K562 (cell line): ENCODE measurements around the gene ATXN7. TPM values are rescaled to one million over a fixed set of nuclear protein-coding genes. Genes with fewer than 3 reads are reported as not detected.

Source experiments
- BDP1 ChIP-seq: IDR thresholded peaks from 3 replicates; pipeline ENCODE4 v1.6.1; 2011; ENCODE audit not compliant: insufficient read length, insufficient read depth
- ELF1 ChIP-seq: fragments of 200-800 bp; sonication (Bioruptor generic); IDR thresholded peaks from 2 replicates; pipeline ENCODE4 v1.6.1; 2016; ENCODE audit warnings: missing genetic modification characterization, missing compliant biosample characterization
- ETV5 ChIP-seq: sonication (generic); formaldehyde crosslinking; IDR thresholded peaks from 2 replicates; pipeline ENCODE4 v1.4.0; 2020; ENCODE audit warnings: low read depth, mild to moderate bottlenecking, missing genetic modification reagents
- EWSR1 ChIP-seq: fragments of 450-650 bp; IDR thresholded peaks from 2 replicates; pipeline ENCODE4 v1.6.1; 2018; ENCODE audit warnings: borderline replicate concordance, mild to moderate bottlenecking, low read depth, moderate library complexity; ENCODE audit not compliant: partially characterized antibody
- KLF16 ChIP-seq: IDR thresholded peaks from 2 replicates; pipeline ENCODE4 v1.6.1; 2016; ENCODE audit warnings: antibody characterized with exemption
- MAFG ChIP-seq: fragments of 450-650 bp; conservative IDR thresholded peaks from 2 replicates; pipeline ENCODE4 v1.6.1; 2016; ENCODE audit warnings: missing genetic modification characterization, missing compliant biosample characterization
- MAZ ChIP-seq, 2 experiments: fragments of 450-650 bp in 1 of 2; sonication (generic) in 1 of 2; formaldehyde crosslinking; IDR thresholded peaks in 1 of 2; conservative IDR thresholded peaks in 1 of 2; 2 replicates each; pipeline versions ENCODE4 v1.4.0 to v1.5.0; 2020; ENCODE audit warnings: mild to moderate bottlenecking in 1 of 2, missing genetic modification reagents in 1 of 2
- MCM3 ChIP-seq: fragments of 450-650 bp; IDR thresholded peaks from 2 replicates; pipeline ENCODE4 v1.6.1; 2016
- NCOA2 ChIP-seq, 2 experiments: fragments of 450-650 bp; IDR thresholded peaks; 2 replicates each; pipeline ENCODE4 v1.6.1; 2018; ENCODE audit warnings: mild to moderate bottlenecking in 2 of 2, moderate library complexity in 1 of 2; ENCODE audit not compliant: partially characterized antibody in 2 of 2
- POLR2AphosphoS2 ChIP-seq: IDR thresholded peaks from 2 replicates; pipeline ENCODE4 v1.6.1; 2012; ENCODE audit warnings: low read length, improper control_type of control experiment
- PRMT5 ChIP-seq: sonication (generic); formaldehyde crosslinking; IDR thresholded peaks from 2 replicates; pipeline ENCODE4 v1.5.0; 2020; ENCODE audit warnings: missing genetic modification reagents
- STAT5A ChIP-seq: IDR thresholded peaks from 2 replicates; pipeline ENCODE4 v1.6.1; 2012; ENCODE audit warnings: low read length, inconsistent platforms, borderline replicate concordance
- WHSC1 ChIP-seq: IDR thresholded peaks from one replicate; pipeline ENCODE4 v1.6.1; 2012; ENCODE audit warnings: low read length, control low read depth, inconsistent platforms
- ZC3H8 ChIP-seq: fragments of 450-650 bp; IDR thresholded peaks from 2 replicates; pipeline ENCODE4 v1.6.1; 2017
- ZNF197 ChIP-seq: fragments of 200-800 bp; sonication (Bioruptor generic); IDR thresholded peaks from 2 replicates; pipeline ENCODE4 v1.6.1; 2016; ENCODE audit warnings: low read depth, missing genetic modification characterization, missing compliant biosample characterization
- polyA plus RNA-seq, 8 experiments: library from polyadenylated mRNA; depleted of rRNA in 4 of 8; stranded (reverse) in 5 of 8; unstranded in 3 of 8; fragments of >200 nt; fragmentation: Nextera tagmentation in 2 of 8; fragmentation: Illumina TruSeq in 1 of 8; extraction: Ambion mirVana in 2 of 8; extraction: Trizol in 1 of 8; gene quantifications; 2 replicates each; pipeline versions ENCODE4 v1.2.1 to v1.2.3, GENCODE V29; 2011 to 2014; ENCODE audit warnings: inconsistent platforms in 1 of 8, missing spikeins in 1 of 8
- total RNA-seq, 7 experiments: library from RNA; depleted of rRNA in 6 of 7; stranded (reverse); fragments of >200 nt in 6 of 7; fragmentation: Illumina TruSeq in 2 of 7; extraction: Trizol in 2 of 7; gene quantifications; 2 replicates each; pipeline versions ENCODE4 v1.2.1 to v1.2.3, GENCODE V29; 2011 to 2021; ENCODE audit warnings: low replicate concordance in 1 of 7
- TF ChIP-seq, protein P1 (sequence below): fragments of 250-450 bp; sonication (Bioruptor Pico); IDR thresholded peaks from 2 replicates; pipeline ENCODE4 v1.5.1; 2021; ENCODE audit warnings: mild to moderate bottlenecking
- TF ChIP-seq, protein P2 (sequence below), 3 experiments: IDR thresholded peaks in 2 of 3; conservative IDR thresholded peaks in 1 of 3; 2 replicates each; pipeline ENCODE4 v1.5.1; 2011 to 2012; ENCODE audit warnings: low read length in 3 of 3, mild to moderate bottlenecking in 3 of 3, control low read depth in 2 of 3, improper control_type of control experiment in 1 of 3, inconsistent platforms in 1 of 3, low read depth in 1 of 3, mixed read lengths in 1 of 3, moderate library complexity in 1 of 3; ENCODE audit not compliant: insufficient read depth in 2 of 3
- TF ChIP-seq, protein P3 (sequence below): sonication (generic); formaldehyde crosslinking; IDR thresholded peaks from 2 replicates; pipeline ENCODE4 v1.8.0; 2023; ENCODE audit warnings: mild to moderate bottlenecking, missing genetic modification reagents

The ATXN7 gene
- total and polyA plus RNA-seq, 9 of the 15 experiments (the other 6 are each of a cell fraction or from before 2014, with no cell fraction given), result 0.41 to 9.2 (median 6.7) TPM

DNA sequence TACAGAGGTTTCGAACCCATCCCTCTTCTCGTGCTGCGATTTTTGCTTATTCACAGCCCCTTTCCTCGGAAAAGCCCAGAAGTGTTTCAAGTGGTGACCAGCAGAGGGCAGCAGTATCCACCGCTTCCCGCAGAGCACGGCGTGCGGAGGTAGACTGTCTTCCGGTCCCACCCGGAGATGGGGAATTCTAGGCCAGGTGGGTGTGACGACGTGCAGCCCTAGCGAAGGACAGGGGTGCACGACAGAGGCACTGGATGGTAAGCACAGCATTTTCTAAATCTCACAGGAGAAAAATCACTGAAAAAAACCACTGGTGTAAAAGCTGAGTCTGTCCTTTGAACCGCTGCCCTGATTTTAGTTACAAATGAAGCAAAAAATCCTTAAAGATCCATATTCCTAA lies 167.1 kb downstream of the ATXN7 start (continued):
- TF ChIP-seq MAFG (tag), result 0 out of 2 replicates have a peak, but pooled peaks have one; percentile 22
- TF ChIP-seq MAZ (CRISPR knock-in tag; conservative IDR thresholded peaks at IDR 0.05 in 1 of 2, IDR thresholded peaks at IDR 0.05 in 1 of 2), result peak in 1 of 2 experiments; percentile 10; a peak in 1 of 4 replicates
- no peak for TF ChIP-seq STAT5A
- TF ChIP-seq, protein P1, sequence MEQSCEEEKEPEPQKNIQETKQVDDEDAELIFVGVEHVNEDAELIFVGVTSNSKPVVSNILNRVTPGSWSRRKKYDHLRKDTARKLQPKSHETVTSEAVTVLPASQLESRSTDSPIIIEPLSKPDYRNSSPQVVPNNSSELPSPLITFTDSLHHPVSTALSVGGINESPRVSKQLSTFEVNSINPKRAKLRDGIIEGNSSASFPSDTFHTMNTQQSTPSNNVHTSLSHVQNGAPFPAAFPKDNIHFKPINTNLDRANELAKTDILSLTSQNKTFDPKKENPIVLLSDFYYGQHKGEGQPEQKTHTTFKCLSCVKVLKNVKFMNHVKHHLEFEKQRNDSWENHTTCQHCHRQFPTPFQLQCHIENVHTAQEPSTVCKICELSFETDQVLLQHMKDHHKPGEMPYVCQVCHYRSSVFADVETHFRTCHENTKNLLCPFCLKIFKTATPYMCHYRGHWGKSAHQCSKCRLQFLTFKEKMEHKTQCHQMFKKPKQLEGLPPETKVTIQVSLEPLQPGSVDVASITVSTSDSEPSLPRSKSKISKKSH, result no peak
- TF ChIP-seq, protein P2, sequence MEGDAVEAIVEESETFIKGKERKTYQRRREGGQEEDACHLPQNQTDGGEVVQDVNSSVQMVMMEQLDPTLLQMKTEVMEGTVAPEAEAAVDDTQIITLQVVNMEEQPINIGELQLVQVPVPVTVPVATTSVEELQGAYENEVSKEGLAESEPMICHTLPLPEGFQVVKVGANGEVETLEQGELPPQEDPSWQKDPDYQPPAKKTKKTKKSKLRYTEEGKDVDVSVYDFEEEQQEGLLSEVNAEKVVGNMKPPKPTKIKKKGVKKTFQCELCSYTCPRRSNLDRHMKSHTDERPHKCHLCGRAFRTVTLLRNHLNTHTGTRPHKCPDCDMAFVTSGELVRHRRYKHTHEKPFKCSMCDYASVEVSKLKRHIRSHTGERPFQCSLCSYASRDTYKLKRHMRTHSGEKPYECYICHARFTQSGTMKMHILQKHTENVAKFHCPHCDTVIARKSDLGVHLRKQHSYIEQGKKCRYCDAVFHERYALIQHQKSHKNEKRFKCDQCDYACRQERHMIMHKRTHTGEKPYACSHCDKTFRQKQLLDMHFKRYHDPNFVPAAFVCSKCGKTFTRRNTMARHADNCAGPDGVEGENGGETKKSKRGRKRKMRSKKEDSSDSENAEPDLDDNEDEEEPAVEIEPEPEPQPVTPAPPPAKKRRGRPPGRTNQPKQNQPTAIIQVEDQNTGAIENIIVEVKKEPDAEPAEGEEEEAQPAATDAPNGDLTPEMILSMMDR (IDR thresholded peaks at IDR 0.05 in 2 of 3, conservative IDR thresholded peaks at IDR 0.05 in 1 of 3; ENCODE audit: insufficient read depth in 2 of 3, low read depth in 1 of 3, low read length in 3 of 3), result peak; percentile 73 to 77 (median 73)
- no peak for TF ChIP-seq MCM3
- peak; percentile 15 for TF ChIP-seq EWSR1
- no peak for TF ChIP-seq WHSC1
- TF ChIP-seq POLR2AphosphoS2, result no peak
- TF ChIP-seq ELF1, result 0 out of 2 replicates have a peak, but pooled peaks have one; percentile 32
- TF ChIP-seq KLF16, result 0 out of 2 replicates have a peak, but pooled peaks have one; percentile 21
- no peak for TF ChIP-seq PRMT5 (CRISPR knock-in tag)
- no peak for TF ChIP-seq ZC3H8
- no peak for TF ChIP-seq BDP1
- TF ChIP-seq ETV5 (CRISPR knock-in tag), result peak; percentile 70
- TF ChIP-seq, protein P3, sequence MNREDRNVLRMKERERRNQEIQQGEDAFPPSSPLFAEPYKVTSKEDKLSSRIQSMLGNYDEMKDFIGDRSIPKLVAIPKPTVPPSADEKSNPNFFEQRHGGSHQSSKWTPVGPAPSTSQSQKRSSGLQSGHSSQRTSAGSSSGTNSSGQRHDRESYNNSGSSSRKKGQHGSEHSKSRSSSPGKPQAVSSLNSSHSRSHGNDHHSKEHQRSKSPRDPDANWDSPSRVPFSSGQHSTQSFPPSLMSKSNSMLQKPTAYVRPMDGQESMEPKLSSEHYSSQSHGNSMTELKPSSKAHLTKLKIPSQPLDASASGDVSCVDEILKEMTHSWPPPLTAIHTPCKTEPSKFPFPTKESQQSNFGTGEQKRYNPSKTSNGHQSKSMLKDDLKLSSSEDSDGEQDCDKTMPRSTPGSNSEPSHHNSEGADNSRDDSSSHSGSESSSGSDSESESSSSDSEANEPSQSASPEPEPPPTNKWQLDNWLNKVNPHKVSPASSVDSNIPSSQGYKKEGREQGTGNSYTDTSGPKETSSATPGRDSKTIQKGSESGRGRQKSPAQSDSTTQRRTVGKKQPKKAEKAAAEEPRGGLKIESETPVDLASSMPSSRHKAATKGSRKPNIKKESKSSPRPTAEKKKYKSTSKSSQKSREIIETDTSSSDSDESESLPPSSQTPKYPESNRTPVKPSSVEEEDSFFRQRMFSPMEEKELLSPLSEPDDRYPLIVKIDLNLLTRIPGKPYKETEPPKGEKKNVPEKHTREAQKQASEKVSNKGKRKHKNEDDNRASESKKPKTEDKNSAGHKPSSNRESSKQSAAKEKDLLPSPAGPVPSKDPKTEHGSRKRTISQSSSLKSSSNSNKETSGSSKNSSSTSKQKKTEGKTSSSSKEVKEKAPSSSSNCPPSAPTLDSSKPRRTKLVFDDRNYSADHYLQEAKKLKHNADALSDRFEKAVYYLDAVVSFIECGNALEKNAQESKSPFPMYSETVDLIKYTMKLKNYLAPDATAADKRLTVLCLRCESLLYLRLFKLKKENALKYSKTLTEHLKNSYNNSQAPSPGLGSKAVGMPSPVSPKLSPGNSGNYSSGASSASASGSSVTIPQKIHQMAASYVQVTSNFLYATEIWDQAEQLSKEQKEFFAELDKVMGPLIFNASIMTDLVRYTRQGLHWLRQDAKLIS (CRISPR knock-in tag), result no peak
- no peak for TF ChIP-seq NCOA2 (IDR thresholded peaks at IDR 0.05; ENCODE audit: partially characterized antibody in 2 of 2)
- TF ChIP-seq ZNF197 (CRISPR knock-in tag), result no peak
